Muscle of back (tissue), 11 donors: ENCODE results near the gene MYH16. TPM values are rescaled to one million over a fixed set of nuclear protein-coding genes. Genes with fewer than 3 reads are reported as not detected.
"Not testable (repeated sequence)": the region's sequence is repeated elsewhere in the genome, so short reads cannot be mapped to it uniquely, and the experiment has no call there.

Experiments used
- DNase-seq, 3 donors: peaks; one replicate each; pipeline versions ENCODE4 v3.0.0 to v3.0.0-alpha.2; 2013
- polyA plus RNA-seq, 10 donors: library from polyadenylated mRNA; unstranded; fragments of 120-200 nt; gene quantifications; one replicate each; pipeline ENCODE4 v1.2.1, GENCODE V29; 2013; ENCODE audit not compliant: insufficient read length in 10 of 10

The MYH16 gene
- polyA plus RNA-seq, 10 donors, result 0.08 to 0.46 (median 0.22) TPM; not detected in 1

- DNase-seq, result no peak
Measured at GRCh38 chr7:99257675-99258074, 15.0 kb upstream of the MYH16 start.

- no peak for DNase-seq
Measured at GRCh38 chr7:99258501-99258900, 14.1 kb upstream of the MYH16 start.

- DNase-seq, result no peak
Measured at GRCh38 chr7:99260395-99260794, 12.2 kb upstream of the MYH16 start.

GRCh38 chr7:99261646-99262045 is 11.0 kb upstream of the MYH16 start:
- DNase-seq, result no peak

- DNase-seq, result no peak
Measured at GRCh38 chr7:99265848-99266480, 6.7 kb upstream of the MYH16 start.

DNA sequence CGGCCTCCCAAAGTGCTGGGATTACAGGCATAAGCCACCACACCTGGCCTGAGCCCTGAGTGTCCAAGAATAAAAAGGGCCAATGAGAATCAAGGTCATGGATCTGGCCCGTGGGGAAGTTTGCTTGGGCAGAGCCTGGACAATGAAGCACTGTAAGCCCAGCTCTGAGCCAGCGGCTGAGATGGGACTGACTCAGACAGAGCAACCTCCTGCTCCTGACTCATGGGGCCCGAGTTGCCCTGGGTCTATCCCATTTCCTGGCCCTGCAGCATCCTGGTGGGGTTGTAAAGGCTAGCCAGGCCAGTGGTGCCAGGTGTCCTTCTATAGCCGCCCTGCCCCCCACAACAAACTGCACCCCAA is 5.2 kb upstream of the MYH16 start:
- DNase-seq, result no peak

GRCh38 chr7:99267841-99268576 is 4.6 kb upstream of the MYH16 start:
- DNase-seq, result no peak

GRCh38 chr7:99268577-99268908 is 4.1 kb upstream of the MYH16 start:
- no peak for DNase-seq

GRCh38 chr7:99270702-99271101 is 1.9 kb upstream of the MYH16 start:
- DNase-seq, result no peak

GRCh38 chr7:99273561-99273960 is 922 bp downstream of the MYH16 start:
- not testable (repeated sequence) for DNase-seq

DNA sequence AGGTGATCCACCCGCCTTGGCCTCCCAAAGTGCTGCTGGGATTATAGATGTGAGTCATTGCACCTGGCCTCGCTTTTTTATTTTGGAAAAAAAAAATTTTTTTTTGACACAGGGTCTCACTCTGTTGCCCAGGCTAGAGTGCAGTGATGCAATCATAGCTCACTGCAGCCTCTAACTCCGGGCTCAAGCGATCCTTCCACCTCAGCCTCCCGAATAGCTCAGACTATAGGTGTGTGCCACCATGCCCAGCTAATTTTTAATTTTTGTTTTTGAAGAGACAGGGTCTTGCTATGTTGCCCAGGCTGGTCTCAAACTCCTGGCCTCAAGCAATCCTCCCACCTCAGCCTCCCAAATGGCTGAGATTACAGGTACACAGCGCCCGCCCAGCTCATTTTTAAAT is 2.3 kb downstream of the MYH16 start:
- not testable (repeated sequence) for DNase-seq

- no peak for DNase-seq
Measured at GRCh38 chr7:99275496-99275895, 2.9 kb downstream of the MYH16 start.

- DNase-seq, result no peak
Measured at GRCh38 chr7:99278180-99278579, 5.5 kb downstream of the MYH16 start.

DNA sequence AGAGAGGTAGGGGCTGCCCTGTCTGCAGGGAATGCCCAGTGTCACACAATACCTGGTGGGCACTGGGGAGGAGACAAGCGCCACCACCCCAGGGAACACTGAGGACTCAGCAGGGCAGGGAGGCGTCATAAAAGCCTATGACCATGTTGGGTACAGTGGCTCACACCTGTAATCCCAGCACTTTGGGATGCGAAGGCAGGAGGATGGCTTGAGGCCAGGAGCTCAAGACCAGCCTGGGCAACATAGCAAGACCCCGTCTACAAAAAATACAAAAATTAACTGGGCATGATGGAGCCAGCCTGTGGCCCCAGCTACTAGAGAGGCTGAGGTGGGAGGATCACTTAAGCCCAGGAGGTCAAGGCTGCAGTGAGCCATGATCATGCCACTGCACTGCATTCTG is 11.5 kb downstream of the MYH16 start:
- DNase-seq, result not testable (repeated sequence)

GRCh38 chr7:99287779-99288534 is 15.3 kb downstream of the MYH16 start:
- DNase-seq, result no peak

- DNase-seq, result no peak
Measured at GRCh38 chr7:99289185-99289584, 16.5 kb downstream of the MYH16 start.

DNA sequence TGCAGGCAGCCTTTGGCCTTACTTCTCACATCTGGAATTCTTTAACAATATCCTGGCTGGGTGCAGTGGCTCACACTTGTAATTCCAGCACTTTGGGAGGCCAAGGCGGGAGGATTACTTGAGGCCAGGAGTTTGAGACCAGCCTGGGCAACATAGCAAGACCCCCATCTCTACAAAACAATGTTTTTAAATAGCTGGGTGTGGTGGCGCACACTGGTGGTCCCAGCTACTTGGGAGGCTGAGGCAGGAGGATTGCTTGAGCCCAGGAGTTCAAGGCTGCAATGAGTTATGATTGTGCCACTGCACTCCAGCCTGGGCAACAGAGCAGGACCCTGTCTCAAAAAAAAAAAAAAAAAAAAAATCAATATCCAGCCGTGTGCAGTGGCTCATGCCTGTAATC is 17.5 kb downstream of the MYH16 start:
- not testable (repeated sequence) for DNase-seq

GRCh38 chr7:99290980-99291607 is 18.5 kb downstream of the MYH16 start:
- no peak for DNase-seq

DNA sequence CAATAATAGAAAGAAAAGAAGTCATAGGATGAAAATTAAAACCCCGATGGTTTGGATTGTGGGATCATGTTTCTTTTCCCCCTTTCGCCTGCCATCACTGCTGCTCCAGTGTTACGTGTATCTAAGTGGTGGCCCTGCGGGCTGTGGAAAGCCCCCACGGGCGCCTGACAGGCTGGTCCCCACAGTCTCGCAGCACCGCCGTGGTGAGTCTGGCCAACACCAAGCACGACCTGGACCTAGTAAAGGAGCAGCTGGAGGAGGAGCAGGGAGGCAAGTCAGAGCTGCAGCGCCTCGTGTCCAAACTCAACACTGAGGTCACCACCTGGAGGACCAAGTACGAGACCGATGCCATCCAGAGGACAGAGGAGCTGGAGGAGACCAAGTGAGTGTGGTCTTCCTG is 19.5 kb downstream of the MYH16 start:
- DNase-seq, result no peak

DNA sequence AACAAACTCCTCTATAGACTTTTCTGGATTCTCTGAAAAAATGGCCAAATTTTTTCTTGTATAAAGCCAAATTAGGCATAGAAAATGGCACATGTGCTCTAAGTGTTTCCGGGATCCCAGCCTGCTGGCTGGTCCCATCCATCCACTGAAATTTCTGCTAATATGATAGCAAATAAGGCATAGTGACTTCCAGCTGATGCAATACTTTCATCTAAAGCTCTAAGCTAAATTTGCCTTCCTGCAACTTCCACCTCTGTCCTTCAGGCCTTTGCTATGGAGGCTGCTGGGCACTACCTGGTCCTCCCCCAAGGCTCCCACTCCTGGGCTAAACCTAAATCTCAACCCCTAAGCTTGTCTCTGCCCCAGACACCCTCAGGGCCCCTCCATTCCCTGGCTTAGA is 20.5 kb downstream of the MYH16 start:
- no peak for DNase-seq

DNA sequence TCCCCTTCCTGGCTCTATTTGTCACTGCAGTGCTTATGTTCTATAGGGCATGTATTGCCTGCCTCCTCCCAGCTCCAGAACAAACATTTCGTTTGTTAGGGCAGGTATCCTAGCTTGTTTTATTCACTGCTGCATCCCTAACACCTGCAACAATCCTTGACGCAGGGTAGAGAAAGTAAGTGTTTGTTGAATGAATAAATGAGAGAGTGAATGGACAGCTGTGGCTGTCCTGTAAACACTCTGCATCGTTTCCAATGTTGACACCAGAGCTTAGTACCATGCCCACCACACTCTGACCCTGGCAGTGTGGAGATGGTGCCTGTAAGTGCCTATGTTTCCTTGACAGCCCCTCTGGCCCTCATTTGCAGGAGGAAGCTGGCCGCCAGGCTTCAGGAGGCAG is 21.0 kb downstream of the MYH16 start:
- no peak for DNase-seq

GRCh38 chr7:99296471-99296870 is 23.8 kb downstream of the MYH16 start:
- no peak for DNase-seq

- DNase-seq, result no peak
Measured at GRCh38 chr7:99301496-99301895, 28.9 kb downstream of the MYH16 start.
